ENCODE results near the gene OAS2.
"Not testable (repeated sequence)": the region's sequence is repeated elsewhere in the genome, so short reads cannot be mapped to it uniquely, and the experiment has no call there.

Gene OAS2

GRCh38 chr12:112987561-112987960, 9.2 kb downstream of the OAS2 start:
- DNase-seq, result no peak

- no peak for DNase-seq
These were observed 9.9 kb downstream of the OAS2 start for GRCh38 chr12:112988224-112988623.

GRCh38 chr12:112988823-112989385, 10.6 kb downstream of the OAS2 start:
- DNase-seq, result not testable (repeated sequence)

- DNase-seq, result no peak
These were observed 11.5 kb downstream of the OAS2 start for GRCh38 chr12:112989806-112990205.

GRCh38 chr12:112992541-112993398, 14.5 kb downstream of the OAS2 start:
- peak; percentile 16 for DNase-seq

- DNase-seq, result no peak
These were observed 16.7 kb downstream of the OAS2 start for GRCh38 chr12:112995008-112995407.

GRCh38 chr12:112996501-112996900, 18.2 kb downstream of the OAS2 start:
- DNase-seq, result no peak

GRCh38 chr12:112997506-112997905, 19.2 kb downstream of the OAS2 start:
- DNase-seq, result no peak

GRCh38 chr12:112998987-112999767, 20.9 kb downstream of the OAS2 start:
- DNase-seq, result no peak

- no peak for DNase-seq
These were observed 22.1 kb downstream of the OAS2 start for GRCh38 chr12:113000433-113000832.

GRCh38 chr12:113002155-113002554, 23.8 kb downstream of the OAS2 start:
- no peak for DNase-seq

GRCh38 chr12:113002676-113003075, 24.4 kb downstream of the OAS2 start:
- no peak for DNase-seq

- DNase-seq, result no peak
These were observed 25.3 kb downstream of the OAS2 start for GRCh38 chr12:113003636-113004035.

- no peak for DNase-seq
These were observed 27.4 kb downstream of the OAS2 start for GRCh38 chr12:113005762-113006161.

- no peak for DNase-seq
These were observed 27.9 kb downstream of the OAS2 start for GRCh38 chr12:113006206-113006605.

- DNase-seq, result no peak
These were observed 28.3 kb downstream of the OAS2 start for GRCh38 chr12:113006641-113007040.

- DNase-seq, result no peak
These were observed 28.8 kb downstream of the OAS2 start for GRCh38 chr12:113007166-113007565.

- no peak for DNase-seq
These were observed 32.4 kb downstream of the OAS2 start for GRCh38 chr12:113010701-113011100.

- no peak for DNase-seq
These were observed 36.2 kb downstream of the OAS2 start for GRCh38 chr12:113014565-113014964.

GRCh38 chr12:113016796-113017195, 38.5 kb downstream of the OAS2 start:
- no peak for DNase-seq

GRCh38 chr12:113019025-113019424, 40.7 kb downstream of the OAS2 start:
- no peak for DNase-seq

- DNase-seq, result no peak
These were observed 43.2 kb downstream of the OAS2 start for GRCh38 chr12:113021500-113021899.

GRCh38 chr12:113022563-113023297, 44.4 kb downstream of the OAS2 start:
- no peak for DNase-seq

Measured in activated gamma-delta T cell treated with Interleukin-2 at 50 U/mL for 16 hours (primary cell).